Measurements from ENCODE around the gene NDUFS7.

- TF ChIP-seq CTCF (conservative IDR thresholded peaks at IDR 0.05; ENCODE audit: low read length) (no peak), EZH2phosphoT487 (IDR thresholded peaks at IDR 0.05; ENCODE audit: borderline replicate concordance, low read depth, low read length) (no peak)
Measured at GRCh38 chr19:1440418-1440801, 56.7 kb downstream of the NDUFS7 start.
